Sigmoid colon (tissue), 7 donors: ENCODE results near the gene EIF1AD. TPM values are rescaled to one million over a fixed set of nuclear protein-coding genes. Genes with fewer than 3 reads are reported as not detected.
A peak's percentile ranks its signal among the peaks of the same experiment; 100 is the strongest.

Experiments
- DNase-seq: peaks from one replicate; pipeline ENCODE4 v3.0.0-alpha.2; 2019
- H3K27ac ChIP-seq, 4 donors: fragments of 200-600 bp; sonication (generic); one replicate each; pipeline ENCODE4 v1.5.1; 2016 to 2019; ENCODE audit warnings: mild to moderate bottlenecking in 1 of 4
- H3K27me3 ChIP-seq, 3 donors: fragments of 200-600 bp; sonication (generic); one replicate each; pipeline ENCODE4 v1.5.1; 2019; ENCODE audit warnings: mild to moderate bottlenecking in 1 of 3
- H3K36me3 ChIP-seq, 4 donors: fragments of 200-600 bp; sonication (generic); one replicate each; pipeline ENCODE4 v1.5.1; 2016 to 2019
- H3K4me1 ChIP-seq, 4 donors: fragments of 200-600 bp; sonication (generic); one replicate each; pipeline ENCODE4 v1.5.1; 2017 to 2019
- H3K4me3 ChIP-seq, 4 donors: fragments of 200-600 bp; sonication (generic); one replicate each; pipeline ENCODE4 v1.5.1; 2017 to 2019; ENCODE audit warnings: mild to moderate bottlenecking in 2 of 4, moderate library complexity in 1 of 4
- H3K9me3 ChIP-seq, 4 donors: fragments of 200-600 bp in 3 of 4; sonication (generic) in 3 of 4; one replicate each; pipeline versions ENCODE4 v1.5.1 to v1.6.1; 2013 to 2019
- CTCF ChIP-seq, 4 experiments: fragments of 450-650 bp in 3 of 4; fragments of 200-600 bp in 1 of 4; IDR thresholded peaks; one replicate each; pipeline ENCODE4 v1.5.1; 2016 to 2019; ENCODE audit warnings: antibody characterized with exemption in 4 of 4, mild to moderate bottlenecking in 3 of 4, moderate library complexity in 2 of 4
- EP300 ChIP-seq, 4 donors: sonication (generic); formaldehyde crosslinking; IDR thresholded peaks; one replicate each; pipeline ENCODE4 v1.6.1; 2017; ENCODE audit warnings: antibody characterized with exemption in 4 of 4
- POLR2A ChIP-seq, 2 donors: fragments of 450-650 bp; IDR thresholded peaks; one replicate each; pipeline ENCODE4 v1.6.1; 2016; ENCODE audit warnings: antibody characterized with exemption in 2 of 2, mild to moderate bottlenecking in 2 of 2, moderate library complexity in 2 of 2
- POLR2AphosphoS5 ChIP-seq, 4 donors: sonication (generic); formaldehyde crosslinking; IDR thresholded peaks; one replicate each; pipeline ENCODE4 v1.6.1; 2017; ENCODE audit warnings: antibody characterized with exemption in 4 of 4
- WGBS, 2 donors: extraction: QIAGEN DNeasy Blood & Tissue Kit; methylation state at CpG; one replicate each; pipeline ENCODE4 v1.1.7; 2013; 5-methylcytosine and 5-hydroxymethylcytosine counted together
- intact Hi-C: fragments of 100-400 bp; cut with DNase I; formaldehyde crosslinking; loops from one replicate; pipeline ENCODE4 v1.15.1; 2023
- polyA plus RNA-seq, 3 donors: library from polyadenylated mRNA; stranded (reverse); fragments of 200-250 nt; gene quantifications; one replicate each; pipeline ENCODE4 v1.2.3, GENCODE V29; 2013
- total RNA-seq, 4 donors: library from RNA; depleted of rRNA; stranded (reverse); fragments of >200 nt; gene quantifications; one replicate each; pipeline ENCODE4 v1.1.0, GENCODE V29; 2016
- donor health status: healthy with polysubstance abuse.
- donor health status: Bipolar disorder and iron deficiency.
- donor health status: healthy.

EIF1AD gene
- total RNA-seq (10 to 100 TPM; 19.4 to 23.9 (median 21.1) TPM), polyA plus RNA-seq (10 to 100 TPM; 13.8 to 26.0 (median 14.3) TPM)

GRCh38 chr11:66001942-66002647, at the start of gene EIF1AD, which contains the start of gene BANF1:
TSS of gene EIF1AD (minus strand) at chr11:66002157. CDS start at chr11:66000389, 1,768 bp downstream.
TSS of gene BANF1 (plus strand) at chr11:66002503. CDS start at chr11:66003251, 748 bp downstream.
- intact Hi-C loops: loop anchor here (1.0 to 5.0 kb wide), 3 partner anchors 41 to 115 kb away; partner anchors contain the start of genes FIBP, SART1 and SF3B2
- WGBS, 2 donors: 0% methylated on average over 55 of the region's 55 CpGs
- H3K36me3 ChIP-seq: peaks cover 31 to 56% (median 35%) of the 10 kb centered on the region in 4 donors

GRCh38 chr11:66051371-66051765, 49.4 kb upstream of the EIF1AD start:
- Histone ChIP-seq H3K36me3 (peaks cover 13 to 30% (median 20%) of the 10 kb centered on the region in 4 donors), H3K27me3 (peaks cover 14 to 26% (median 21%) of the 10 kb centered on the region in 3 donors), H3K9me3 (no peaks in the 10 kb centered on the region), H3K4me3 (peak overlapping the region; percentile 85 to 98 (median 91)), H3K4me1 (peaks cover 0 to 33% (median 23%) of the 10 kb centered on the region in 4 donors), H3K27ac (peak overlapping the region; percentile 84 to 90 (median 87))
- no peak for TF ChIP-seq EP300 (IDR thresholded peaks at IDR 0.05)
- TF ChIP-seq POLR2A (IDR thresholded peaks at IDR 0.05): no peak
- TF ChIP-seq POLR2AphosphoS5 (IDR thresholded peaks at IDR 0.05): no peak
- TF ChIP-seq CTCF (IDR thresholded peaks at IDR 0.05): no peak
- DNase-seq: no peak
- intact Hi-C loops: loop anchor here (5.0 kb wide), 1 partner anchor 49 kb away; the partner anchor contains the start of genes BANF1 and EIF1AD
- 18 to 24% methylated on average over 12 of the region's 12 CpGs for WGBS, 2 donors

More at GRCh38 chr11:66001942-66002647, at the start of gene EIF1AD, which contains the start of gene BANF1:
- TF ChIP-seq CTCF (IDR thresholded peaks at IDR 0.05) (no peak), POLR2A (IDR thresholded peaks at IDR 0.05) (peak; percentile 17 to 56), EP300 (IDR thresholded peaks at IDR 0.05) (no peak), POLR2AphosphoS5 (IDR thresholded peaks at IDR 0.05) (peak; percentile 77 to 90 (median 84))
- H3K9me3 ChIP-seq: no peaks in the 10 kb centered on the region
- peaks cover 0 to 31% (median 26%) of the 10 kb centered on the region in 4 donors for H3K4me1 ChIP-seq
- no peaks in the 10 kb centered on the region for H3K27me3 ChIP-seq
- H3K4me3 ChIP-seq: peak within 1 kb of the TSS; percentile 66 to 85 (median 72)
- peak within 1 kb of the TSS; percentile 86 to 94 (median 92) for H3K27ac ChIP-seq
- DNase-seq: peak; percentile 97

- Histone ChIP-seq H3K9me3 (no peaks in the 10 kb centered on the region), H3K4me3 (no peak overlapping the region), H3K27ac (peak overlapping the region; percentile 84 to 90 (median 87)), H3K4me1 (peaks cover 0 to 33% (median 23%) of the 10 kb centered on the region in 4 donors), H3K27me3 (peaks cover 14 to 26% (median 21%) of the 10 kb centered on the region in 3 donors), H3K36me3 (peaks cover 12 to 23% (median 14%) of the 10 kb centered on the region in 4 donors)
- intact Hi-C loops: loop anchor here (5.0 kb wide), 1 partner anchor 48 kb away; the partner anchor contains the start of genes BANF1 and EIF1AD
- no peak for TF ChIP-seq CTCF (IDR thresholded peaks at IDR 0.05)
- no peak for TF ChIP-seq POLR2AphosphoS5 (IDR thresholded peaks at IDR 0.05)
- TF ChIP-seq POLR2A (IDR thresholded peaks at IDR 0.05): no peak
- no peak for TF ChIP-seq EP300 (IDR thresholded peaks at IDR 0.05)
- WGBS, 2 donors: 73 to 89% methylated on average over 5 of the region's 5 CpGs
- DNase-seq: no peak
Observed at GRCh38 chr11:66050581-66051231, 48.7 kb upstream of the EIF1AD start.

- Histone ChIP-seq H3K36me3 (peaks cover 0 to 3% (median 0%) of the 10 kb centered on the region in 4 donors), H3K27ac (peak within 1 kb of the TSS in 1 of 4 donors; percentile 75), H3K4me1 (peaks cover 0 to 33% (median 22%) of the 10 kb centered on the region in 4 donors), H3K4me3 (no peak within 1 kb of the TSS), H3K27me3 (peaks cover 14 to 26% (median 21%) of the 10 kb centered on the region in 3 donors), H3K9me3 (no peaks in the 10 kb centered on the region)
- intact Hi-C loops: no loop called here
- 14 to 35% methylated on average over 39 of the region's 39 CpGs for WGBS, 2 donors
- TF ChIP-seq EP300 (IDR thresholded peaks at IDR 0.05) (no peak), POLR2A (IDR thresholded peaks at IDR 0.05) (no peak), POLR2AphosphoS5 (IDR thresholded peaks at IDR 0.05) (no peak), CTCF (IDR thresholded peaks at IDR 0.05) (no peak)
- DNase-seq: no peak
Observed at GRCh38 chr11:66048547-66049323, 46.8 kb upstream of the EIF1AD start, which contains the start of gene GAL3ST3. TSS of gene GAL3ST3 (minus strand) at chr11:66049161. CDS start at chr11:66045415, 3,746 bp downstream.
